ENCODE measurements around the gene DUSP9. TPM values are rescaled to one million over a fixed set of nuclear protein-coding genes. Genes with fewer than 3 reads are reported as not detected.
"Not testable (repeated sequence)": the region's sequence is repeated elsewhere in the genome, so short reads cannot be mapped to it uniquely, and the experiment has no call there.

Gene DUSP9
- total RNA-seq, 1 donor from 2014 or later, result not detected

- no peak for DNase-seq
- Histone ChIP-seq H3K4me1 (no peaks in the 10 kb centered on the region), H3K9me3 (replicated peaks) (no peaks in the 10 kb centered on the region), H3K27me3 (ENCODE audit: low read depth) (no peaks in the 10 kb centered on the region), H3K36me3 (no peaks in the 10 kb centered on the region), H3K4me3 (no peak overlapping the region), H3K27ac (replicated peaks) (no peak overlapping the region)
- no peak for TF ChIP-seq CTCF (IDR thresholded peaks at IDR 0.05; ENCODE audit: borderline replicate concordance)
- intact Hi-C loops (cut with micrococcal nuclease), result no loop called here
Measured at GRCh38 chrX:153681175-153681574, 34.2 kb downstream of the DUSP9 start.

DNA sequence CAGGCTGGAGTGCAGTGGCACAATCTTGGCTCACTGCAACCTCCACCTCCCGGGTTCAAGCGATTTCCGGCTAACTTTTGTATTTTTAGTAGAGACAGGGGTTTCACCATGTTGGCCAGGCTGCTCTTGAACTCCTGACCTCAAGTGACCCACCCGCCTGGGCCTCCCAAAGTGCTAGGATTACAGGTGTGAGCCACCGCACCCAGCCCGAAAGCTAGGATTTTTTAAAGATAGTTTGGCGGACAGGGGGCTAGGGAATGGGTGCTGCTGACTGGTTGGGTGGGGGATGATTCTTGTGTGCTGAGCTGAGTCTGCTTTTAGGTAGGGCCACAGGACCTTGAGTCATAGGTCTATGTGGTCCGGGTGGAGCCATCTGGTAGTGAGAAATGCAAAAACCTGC lies 36.5 kb downstream of the DUSP9 start:
- H3K36me3 ChIP-seq; intact Hi-C loops (cut with micrococcal nuclease); H3K27me3 ChIP-seq (ENCODE audit: low read depth); H3K4me3 ChIP-seq; H3K27ac ChIP-seq (replicated peaks); H3K4me1 ChIP-seq; H3K9me3 ChIP-seq (replicated peaks); DNase-seq: not testable (repeated sequence)

DNA sequence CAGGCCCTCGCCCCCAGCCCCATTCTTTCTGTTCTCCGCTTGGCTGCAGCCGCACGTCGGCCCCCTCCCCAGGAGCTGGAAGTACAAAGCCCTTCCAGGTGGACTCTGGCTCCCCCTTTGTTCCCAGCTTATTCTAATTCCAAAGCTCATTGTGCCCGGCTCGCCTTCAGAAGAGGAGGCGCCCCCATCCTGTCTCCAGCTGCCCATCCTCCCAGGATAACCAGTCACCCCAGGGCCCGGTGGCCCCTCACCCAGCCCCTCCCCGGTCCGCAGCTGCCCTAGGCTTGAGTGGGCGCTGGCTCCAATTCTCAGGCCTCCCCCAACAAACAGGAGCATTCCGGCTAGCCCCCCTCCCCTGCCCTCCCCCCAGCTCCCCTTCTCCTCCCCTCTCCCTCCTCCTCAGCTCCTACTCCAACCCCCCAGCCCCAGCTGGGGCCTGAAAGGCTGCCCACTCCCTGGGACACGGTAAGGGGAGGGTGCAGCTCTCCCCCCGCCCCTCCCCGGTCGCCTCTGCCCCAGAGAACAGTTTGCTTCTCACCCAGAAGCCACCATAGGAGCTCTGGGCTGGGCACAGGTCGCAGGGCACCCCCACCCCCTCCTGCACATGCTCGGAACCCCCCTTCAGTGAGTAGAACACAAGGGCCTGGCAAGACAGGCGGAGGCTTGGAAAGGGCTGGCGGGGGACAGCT lies 37.6 kb downstream of the DUSP9 start:
- H3K27me3 ChIP-seq (ENCODE audit: low read depth), result no peaks in the 10 kb centered on the region
- DNase-seq, result no peak
- no peaks in the 10 kb centered on the region for H3K9me3 ChIP-seq (replicated peaks)
- no peak for TF ChIP-seq CTCF (IDR thresholded peaks at IDR 0.05; ENCODE audit: borderline replicate concordance)
- intact Hi-C loops (cut with micrococcal nuclease), result no loop called here
- H3K36me3 ChIP-seq, result no peaks in the 10 kb centered on the region
- H3K4me3 ChIP-seq, result no peak overlapping the region
- peaks cover 6% of the 10 kb centered on the region for H3K4me1 ChIP-seq
- no peak overlapping the region for H3K27ac ChIP-seq (replicated peaks)

DNA sequence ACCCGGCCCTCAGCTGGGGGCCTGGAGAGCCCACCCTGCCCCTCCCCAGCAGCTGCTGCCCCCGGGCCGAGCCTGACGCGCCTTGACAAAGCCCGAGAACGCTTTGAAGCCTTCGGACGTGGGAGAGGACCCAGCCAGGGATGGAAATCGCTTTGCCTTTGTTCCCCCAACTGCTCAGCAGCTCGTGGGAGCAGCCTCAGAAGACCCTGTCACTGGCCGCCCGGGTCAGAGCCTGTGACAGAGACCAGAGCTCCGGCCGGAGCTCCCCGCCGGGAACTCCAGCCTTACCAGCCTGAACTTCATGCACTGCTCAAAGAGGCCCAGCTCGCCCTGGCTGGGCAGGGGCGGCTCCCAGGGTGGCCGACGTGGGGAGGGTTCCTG lies 38.1 kb downstream of the DUSP9 start:
- Histone ChIP-seq H3K27ac (replicated peaks) (no peak overlapping the region), H3K27me3 (ENCODE audit: low read depth) (no peaks in the 10 kb centered on the region), H3K9me3 (replicated peaks) (no peaks in the 10 kb centered on the region), H3K36me3 (no peaks in the 10 kb centered on the region), H3K4me1 (peaks cover 6% of the 10 kb centered on the region), H3K4me3 (no peak overlapping the region)
- no peak for TF ChIP-seq CTCF (IDR thresholded peaks at IDR 0.05; ENCODE audit: borderline replicate concordance)
- no peak for DNase-seq
- intact Hi-C loops (cut with micrococcal nuclease), result no loop called here

DNA sequence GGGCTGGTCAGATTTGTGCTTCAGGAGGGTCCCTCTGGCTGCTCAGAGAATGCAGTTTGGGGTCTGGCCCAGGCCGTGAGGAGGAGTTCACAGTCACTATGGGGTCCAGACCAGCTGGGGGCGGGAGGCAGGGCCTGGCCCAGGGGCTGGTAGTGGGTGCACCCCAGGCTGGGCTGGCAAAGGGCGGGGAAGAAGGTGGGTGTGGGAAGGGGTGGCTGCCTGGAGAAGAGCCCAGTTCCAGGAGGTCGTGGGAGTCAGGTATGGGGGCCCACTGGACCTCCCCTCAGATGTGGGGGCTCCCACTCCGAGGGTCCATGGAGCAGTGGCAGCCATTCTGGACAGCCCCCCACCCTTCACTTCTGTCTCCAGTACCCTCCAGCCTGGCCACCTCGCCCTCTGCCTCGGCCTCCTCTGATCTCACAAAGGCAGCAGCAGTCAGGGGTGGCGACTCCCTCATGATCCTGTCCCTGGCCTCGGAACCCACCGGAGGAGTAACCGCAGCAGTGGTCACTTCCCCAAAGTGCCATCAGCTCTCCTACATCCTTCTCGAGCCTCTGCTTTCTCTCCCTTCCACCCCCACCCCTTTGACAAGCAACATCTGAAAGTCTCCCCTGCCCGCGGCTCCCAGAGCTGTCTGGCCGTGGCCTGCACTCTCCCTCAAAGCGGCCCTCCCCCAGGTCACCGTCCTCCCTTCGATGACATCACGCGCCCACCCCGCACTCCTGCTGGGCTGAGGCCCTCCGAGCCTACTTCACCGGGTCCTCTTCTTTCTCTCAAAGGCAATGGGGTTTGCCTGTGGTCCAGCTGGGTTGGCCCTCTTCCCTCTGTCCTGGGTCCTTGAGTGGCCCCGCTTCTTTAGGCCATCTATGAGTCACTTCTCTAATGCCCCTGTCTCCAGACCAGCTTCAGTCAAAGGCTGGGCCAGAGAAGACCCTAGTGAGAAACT lies 39.0 kb downstream of the DUSP9 start:
- TF ChIP-seq CTCF (IDR thresholded peaks at IDR 0.05; ENCODE audit: borderline replicate concordance), result no peak
- Histone ChIP-seq H3K36me3 (no peaks in the 10 kb centered on the region), H3K9me3 (replicated peaks) (no peaks in the 10 kb centered on the region), H3K27ac (replicated peaks) (no peak overlapping the region), H3K4me3 (no peak overlapping the region), H3K4me1 (peaks cover 6% of the 10 kb centered on the region), H3K27me3 (ENCODE audit: low read depth) (no peaks in the 10 kb centered on the region)
- no peak for DNase-seq
- intact Hi-C loops (cut with micrococcal nuclease), result no loop called here

- Histone ChIP-seq H3K36me3 (no peaks in the 10 kb centered on the region), H3K9me3 (replicated peaks) (no peaks in the 10 kb centered on the region), H3K4me3 (no peak overlapping the region), H3K4me1 (peaks cover 10% of the 10 kb centered on the region), H3K27me3 (ENCODE audit: low read depth) (no peaks in the 10 kb centered on the region), H3K27ac (replicated peaks) (no peak overlapping the region)
- no peak for DNase-seq
- intact Hi-C loops (cut with micrococcal nuclease), result no loop called here
- TF ChIP-seq CTCF (IDR thresholded peaks at IDR 0.05; ENCODE audit: borderline replicate concordance), result no peak
Measured at GRCh38 chrX:153686711-153687110, 39.7 kb downstream of the DUSP9 start.
